HG02870 (cell line): Measurements from ENCODE around the gene CGB2.
"Not testable (repeated sequence)": the region's sequence is repeated elsewhere in the genome, so short reads cannot be mapped to it uniquely, and the experiment has no call there.

Source experiments
- ATAC-seq: cut with Tn5 transposase; IDR thresholded peaks from one replicate; pipeline ENCODE4 v1.9.1; 2021; ENCODE audit warnings: mild to moderate bottlenecking, moderate library complexity; ENCODE audit not compliant: unreplicated experiment

The CGB2 gene

GRCh38 chr19:49009828-49010227, 21.9 kb upstream of the CGB2 start:
- no peak for ATAC-seq

- no peak for ATAC-seq
Observed at GRCh38 chr19:49010453-49010852, 21.2 kb upstream of the CGB2 start.

GRCh38 chr19:49011194-49011593, 20.5 kb upstream of the CGB2 start:
- ATAC-seq, result no peak

- no peak for ATAC-seq
Observed at GRCh38 chr19:49014123-49014869, 17.4 kb upstream of the CGB2 start.

- ATAC-seq, result no peak
Observed at GRCh38 chr19:49014870-49015255, 16.8 kb upstream of the CGB2 start.

GRCh38 chr19:49016067-49016839, 15.4 kb upstream of the CGB2 start:
- no peak for ATAC-seq

- ATAC-seq, result no peak
Observed at GRCh38 chr19:49017041-49017665, 14.5 kb upstream of the CGB2 start, which contains the start of gene LHB. LHB (minus strand) TSS chr19:49017091; CDS start chr19:49017081, 10 bp downstream.

- ATAC-seq, result no peak
Observed at GRCh38 chr19:49017666-49018351, 13.9 kb upstream of the CGB2 start.

GRCh38 chr19:49018388-49019241, 13.1 kb upstream of the CGB2 start:
- not testable (repeated sequence) for ATAC-seq

- no peak for ATAC-seq
Observed at GRCh38 chr19:49019242-49019932, 12.3 kb upstream of the CGB2 start.

- no peak for ATAC-seq
Observed at GRCh38 chr19:49020342-49020741, 11.3 kb upstream of the CGB2 start.

GRCh38 chr19:49020931-49021895, 10.5 kb upstream of the CGB2 start:
- ATAC-seq, result no peak

- ATAC-seq, result no peak
Observed at GRCh38 chr19:49022116-49022515, 9.6 kb upstream of the CGB2 start.

GRCh38 chr19:49024233-49024632, 7.5 kb upstream of the CGB2 start, which contains the start of gene CGB3:
CGB3 (minus strand) TSS chr19:49024333; CDS start chr19:49023971, 362 bp downstream.
- ATAC-seq, result not testable (repeated sequence)

- not testable (repeated sequence) for ATAC-seq
Observed at GRCh38 chr19:49025088-49025487, 6.6 kb upstream of the CGB2 start.

- ATAC-seq, result not testable (repeated sequence)
Observed at GRCh38 chr19:49025599-49025998, 6.1 kb upstream of the CGB2 start.

GRCh38 chr19:49028686-49029085, 3.0 kb upstream of the CGB2 start:
- ATAC-seq, result not testable (repeated sequence)

GRCh38 chr19:49029749-49030148, 1.9 kb upstream of the CGB2 start:
- not testable (repeated sequence) for ATAC-seq
